Chondrocyte (in vitro differentiated cells): ENCODE data around the gene WDFY3. TPM values are rescaled to one million over a fixed set of nuclear protein-coding genes. Genes with fewer than 3 reads are reported as not detected.

ENCODE experiments used
- DNase-seq: peaks from one replicate; pipeline ENCODE4 v3.0.0; 2021; ENCODE audit warnings: mixed read lengths, low spot score
- H3K27ac Mint-ChIP-seq: one replicate; pipeline ENCODE4 v1.8.0; 2021; ENCODE audit warnings: mild to moderate bottlenecking, moderate library complexity, mixed read lengths; ENCODE audit not compliant: unreplicated experiment
- H3K27me3 Mint-ChIP-seq: 2 replicates; pipeline ENCODE4 v1.8.0; 2021; ENCODE audit warnings: low read depth, mixed read lengths
- H3K36me3 Mint-ChIP-seq: 2 replicates; pipeline ENCODE4 v1.8.0; 2021; ENCODE audit warnings: low read depth, mixed read lengths
- H3K4me1 Mint-ChIP-seq: 2 replicates; pipeline ENCODE4 v1.8.0; 2021; ENCODE audit warnings: low read depth, mild to moderate bottlenecking, mixed read lengths
- H3K4me3 Mint-ChIP-seq: one replicate; pipeline ENCODE4 v1.8.0; 2021; ENCODE audit warnings: mild to moderate bottlenecking, moderate library complexity, mixed read lengths; ENCODE audit not compliant: unreplicated experiment
- H3K9me3 Mint-ChIP-seq: 2 replicates; pipeline ENCODE4 v1.8.0; 2021; ENCODE audit warnings: low read depth, mixed read lengths
- CTCF ChIP-seq: fragments of 200-600 bp; sonication (generic); IDR thresholded peaks from 2 replicates; pipeline ENCODE4 v1.5.0; 2021; ENCODE audit warnings: antibody characterized with exemption, mild to moderate bottlenecking, moderate library complexity
- total RNA-seq: library from RNA; stranded (reverse); gene quantifications from 3 replicates; pipeline ENCODE4 v1.2.1, GENCODE V29; 2021

WDFY3 gene
- total RNA-seq, 1 donor from 2014 or later, result 61.9 TPM

GRCh38 chr4:84914686-84915395 is 51.6 kb downstream of the WDFY3 start:
- Mint-ChIP-seq H3K36me3 (peaks cover 14% of the 10 kb centered on the region), H3K4me3 (no peak overlapping the region), H3K27me3 (no peaks in the 10 kb centered on the region), H3K9me3 (peaks cover 2% of the 10 kb centered on the region), H3K27ac (peak overlapping the region; percentile 41), H3K4me1 (peaks cover 40% of the 10 kb centered on the region)
- DNase-seq, result no peak
- TF ChIP-seq CTCF, result no peak

GRCh38 chr4:84913176-84913575 is 53.3 kb downstream of the WDFY3 start:
- peaks cover 33% of the 10 kb centered on the region for H3K4me1 Mint-ChIP-seq
- no peaks in the 10 kb centered on the region for H3K27me3 Mint-ChIP-seq
- DNase-seq, result no peak
- H3K9me3 Mint-ChIP-seq, result peaks cover 2% of the 10 kb centered on the region
- no peak overlapping the region for H3K27ac Mint-ChIP-seq
- no peak overlapping the region for H3K4me3 Mint-ChIP-seq
- TF ChIP-seq CTCF, result no peak
- H3K36me3 Mint-ChIP-seq, result peaks cover 9% of the 10 kb centered on the region

GRCh38 chr4:84912741-84913140 is 53.7 kb downstream of the WDFY3 start:
- Mint-ChIP-seq H3K4me1 (peaks cover 28% of the 10 kb centered on the region), H3K4me3 (no peak overlapping the region), H3K27ac (no peak overlapping the region), H3K27me3 (no peaks in the 10 kb centered on the region), H3K9me3 (peaks cover 2% of the 10 kb centered on the region), H3K36me3 (peaks cover 9% of the 10 kb centered on the region)
- no peak for TF ChIP-seq CTCF
- no peak for DNase-seq

GRCh38 chr4:84908876-84909275 is 57.6 kb downstream of the WDFY3 start:
- Mint-ChIP-seq H3K27ac (peak overlapping the region; percentile 12), H3K27me3 (no peaks in the 10 kb centered on the region), H3K9me3 (peaks cover 2% of the 10 kb centered on the region), H3K4me3 (no peak overlapping the region), H3K4me1 (peaks cover 17% of the 10 kb centered on the region), H3K36me3 (peaks cover 10% of the 10 kb centered on the region)
- TF ChIP-seq CTCF, result no peak
- no peak for DNase-seq

GRCh38 chr4:84907145-84907544 is 59.3 kb downstream of the WDFY3 start:
- Mint-ChIP-seq H3K4me3 (no peak overlapping the region), H3K4me1 (peaks cover 8% of the 10 kb centered on the region), H3K27ac (no peak overlapping the region), H3K9me3 (no peaks in the 10 kb centered on the region), H3K27me3 (no peaks in the 10 kb centered on the region), H3K36me3 (peaks cover 6% of the 10 kb centered on the region)
- DNase-seq, result no peak
- TF ChIP-seq CTCF, result no peak
